Fibroblast of mammary gland (primary cell): Measurements from ENCODE around the gene CDK7.

ENCODE experiments used
- DNase-seq: peaks from one replicate; pipeline ENCODE4 v3.0.0-alpha.2; 2010; ENCODE audit warnings: low read depth
- H3K4me3 ChIP-seq: 2 replicates; pipeline ENCODE4 v1.5.1; 2011; ENCODE audit warnings: low read depth, mild to moderate bottlenecking, low read length, moderate library complexity; ENCODE audit not compliant: control insufficient read depth
- TF ChIP-seq, protein P1 (sequence below): conservative IDR thresholded peaks from 2 replicates; pipeline ENCODE4 v1.5.1; 2011; ENCODE audit warnings: low read depth, low read length, inconsistent platforms; ENCODE audit not compliant: control insufficient read depth, insufficient read depth

The CDK7 gene

GRCh38 chr5:69271376-69271775 lies 36.7 kb downstream of the CDK7 start:
- H3K4me3 ChIP-seq, result no peak overlapping the region
- TF ChIP-seq, protein P1, sequence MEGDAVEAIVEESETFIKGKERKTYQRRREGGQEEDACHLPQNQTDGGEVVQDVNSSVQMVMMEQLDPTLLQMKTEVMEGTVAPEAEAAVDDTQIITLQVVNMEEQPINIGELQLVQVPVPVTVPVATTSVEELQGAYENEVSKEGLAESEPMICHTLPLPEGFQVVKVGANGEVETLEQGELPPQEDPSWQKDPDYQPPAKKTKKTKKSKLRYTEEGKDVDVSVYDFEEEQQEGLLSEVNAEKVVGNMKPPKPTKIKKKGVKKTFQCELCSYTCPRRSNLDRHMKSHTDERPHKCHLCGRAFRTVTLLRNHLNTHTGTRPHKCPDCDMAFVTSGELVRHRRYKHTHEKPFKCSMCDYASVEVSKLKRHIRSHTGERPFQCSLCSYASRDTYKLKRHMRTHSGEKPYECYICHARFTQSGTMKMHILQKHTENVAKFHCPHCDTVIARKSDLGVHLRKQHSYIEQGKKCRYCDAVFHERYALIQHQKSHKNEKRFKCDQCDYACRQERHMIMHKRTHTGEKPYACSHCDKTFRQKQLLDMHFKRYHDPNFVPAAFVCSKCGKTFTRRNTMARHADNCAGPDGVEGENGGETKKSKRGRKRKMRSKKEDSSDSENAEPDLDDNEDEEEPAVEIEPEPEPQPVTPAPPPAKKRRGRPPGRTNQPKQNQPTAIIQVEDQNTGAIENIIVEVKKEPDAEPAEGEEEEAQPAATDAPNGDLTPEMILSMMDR, result no peak
- peak; percentile 63 for DNase-seq

DNA sequence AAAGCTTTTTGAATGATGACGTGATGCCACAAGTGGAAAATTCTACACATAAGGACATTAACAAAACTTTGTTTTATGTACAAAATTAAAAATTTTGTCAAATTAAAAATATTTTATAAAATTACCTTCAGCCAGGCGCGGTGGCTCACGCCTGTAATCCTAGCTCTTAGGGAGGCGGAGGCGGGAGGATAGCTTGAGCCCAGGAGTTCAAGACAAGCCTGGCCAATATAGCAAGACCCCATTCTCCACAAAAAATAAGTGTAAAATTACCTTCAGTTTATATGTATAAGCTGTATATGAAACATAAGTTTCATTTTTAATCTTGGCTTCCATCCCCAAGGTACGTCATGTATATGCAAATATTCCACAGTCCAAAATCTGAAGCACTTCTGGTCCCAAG lies 40.9 kb downstream of the CDK7 start:
- no peak for DNase-seq
- H3K4me3 ChIP-seq, result no peak overlapping the region
- TF ChIP-seq, protein P1, result no peak

DNA sequence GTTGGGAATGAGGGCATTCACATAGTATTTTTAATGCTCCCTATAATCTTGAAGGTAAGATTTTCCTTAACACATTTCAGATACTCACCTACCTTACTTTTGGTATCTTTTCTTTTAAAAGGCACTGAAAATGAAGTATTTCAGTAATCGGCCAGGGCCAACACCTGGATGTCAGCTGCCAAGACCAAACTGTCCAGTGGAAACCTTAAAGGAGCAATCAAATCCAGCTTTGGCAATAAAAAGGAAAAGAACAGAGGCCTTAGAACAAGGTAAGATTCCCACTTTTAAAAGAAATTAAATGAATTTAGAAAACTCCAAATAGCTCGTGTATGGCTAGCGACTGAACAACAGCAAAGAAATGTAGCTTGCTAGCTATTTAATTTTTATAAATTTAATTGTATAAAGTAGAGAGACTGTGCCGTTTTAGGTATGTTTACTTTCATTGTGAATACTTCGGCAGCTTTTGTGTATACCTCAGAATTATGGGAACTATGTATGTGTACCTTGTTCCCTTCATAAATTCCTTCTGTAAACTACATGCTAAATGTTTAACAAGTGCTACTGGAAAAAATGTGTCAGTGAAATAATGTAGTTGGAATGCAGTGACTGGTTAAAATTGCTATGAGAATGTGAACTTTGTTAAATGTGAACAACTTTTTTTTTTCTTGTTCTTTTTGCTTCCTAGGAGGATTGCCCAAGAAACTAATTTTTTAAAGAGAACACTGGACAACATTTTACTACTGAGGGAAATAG lies 41.9 kb downstream of the CDK7 start:
- TF ChIP-seq, protein P1, result no peak
- DNase-seq, result peak; percentile 25
- no peak overlapping the region for H3K4me3 ChIP-seq

DNA sequence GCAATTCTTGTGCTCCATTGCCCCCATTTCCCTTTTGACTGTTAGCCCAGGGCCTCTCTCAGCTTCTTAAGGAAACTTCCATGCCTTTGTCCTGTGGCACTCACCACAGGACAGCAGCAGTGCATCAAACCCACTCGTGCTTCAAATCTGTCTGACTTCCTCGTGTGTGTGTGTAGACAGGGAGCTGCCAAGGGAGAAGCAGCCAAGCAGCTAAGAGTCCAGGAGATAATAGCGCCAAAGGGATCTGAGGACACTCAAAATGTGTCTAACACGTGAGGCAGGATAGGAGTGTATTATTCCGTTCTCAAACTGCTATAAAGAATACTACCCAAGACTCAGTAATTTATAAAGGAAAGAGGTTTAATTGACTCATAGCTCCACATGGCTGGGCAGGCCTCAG lies 44.8 kb downstream of the CDK7 start:
- H3K4me3 ChIP-seq, result no peak overlapping the region
- TF ChIP-seq, protein P1, result no peak
- no peak for DNase-seq

DNA sequence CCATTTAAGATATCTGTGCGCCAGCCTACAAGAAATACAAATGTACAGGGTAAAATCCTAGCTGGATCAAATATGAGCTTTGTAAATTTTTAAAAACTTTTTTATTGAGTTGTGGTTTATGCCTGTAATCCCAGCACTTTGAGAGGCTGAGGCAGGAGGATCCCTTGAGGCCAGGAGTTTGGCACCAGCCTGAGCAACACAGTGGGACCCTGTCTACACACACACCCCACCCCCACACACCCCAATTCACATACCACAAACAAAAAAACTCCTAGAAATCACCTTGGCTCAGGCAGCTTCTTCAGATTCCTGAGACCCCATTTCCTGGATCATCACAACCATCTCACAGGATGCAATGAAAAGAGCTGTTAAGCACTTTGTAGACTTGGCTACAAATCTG lies 46.4 kb downstream of the CDK7 start:
- DNase-seq, result no peak
- no peak overlapping the region for H3K4me3 ChIP-seq
- TF ChIP-seq, protein P1, result no peak

GRCh38 chr5:69284203-69284602 lies 49.5 kb downstream of the CDK7 start:
- no peak for DNase-seq
- TF ChIP-seq, protein P1, result no peak
- H3K4me3 ChIP-seq, result no peak overlapping the region
